NCI-H748 treated with DMSO at 0.1 percent for 48 hours (cell line): Measurements from ENCODE around the gene COL6A2.
"Not testable (repeated sequence)": the region's sequence is repeated elsewhere in the genome, so short reads cannot be mapped to it uniquely, and the experiment has no call there.

Source experiments
- DNase-seq: peaks from one replicate; lab custom pipeline; 2025; lab: John Stamatoyannopoulos, UW

COL6A2 gene

DNA sequence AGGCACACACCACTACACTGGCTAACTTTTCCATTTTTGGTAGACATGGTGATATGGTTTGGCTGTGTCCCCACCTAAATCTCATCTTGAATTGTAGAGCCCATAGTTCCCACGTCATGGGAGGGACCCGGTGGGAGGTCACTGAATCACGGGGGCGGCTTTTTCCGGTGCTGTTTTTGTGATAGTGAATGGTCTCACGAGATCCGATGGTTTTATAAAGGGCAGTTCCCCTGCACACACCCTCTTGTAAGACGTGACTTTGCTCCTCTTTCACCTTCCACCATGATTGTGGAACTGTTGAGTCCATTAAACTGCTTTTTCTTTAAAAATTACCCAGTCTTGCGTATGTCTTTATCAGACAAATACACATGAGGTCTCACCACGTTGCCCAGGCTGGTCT, 58.8 kb downstream of the COL6A2 start:
- DNase-seq: no peak

- DNase-seq: no peak
Measured at GRCh38 chr21:46157396-46157986, 59.6 kb downstream of the COL6A2 start.

GRCh38 chr21:46157987-46158451, 60.1 kb downstream of the COL6A2 start:
- no peak for DNase-seq

- no peak for DNase-seq
Measured at GRCh38 chr21:46158666-46159300, 60.9 kb downstream of the COL6A2 start.

- DNase-seq: no peak
Measured at GRCh38 chr21:46159390-46159789, 61.5 kb downstream of the COL6A2 start.

GRCh38 chr21:46159841-46160656, 62.1 kb downstream of the COL6A2 start:
- DNase-seq: no peak

- no peak for DNase-seq
Measured at GRCh38 chr21:46160657-46160906, 62.7 kb downstream of the COL6A2 start.

GRCh38 chr21:46160907-46161632, 63.2 kb downstream of the COL6A2 start:
- DNase-seq: no peak

GRCh38 chr21:46161633-46162592, 64.0 kb downstream of the COL6A2 start:
- no peak for DNase-seq

- no peak for DNase-seq
Measured at GRCh38 chr21:46163380-46163779, 65.5 kb downstream of the COL6A2 start.

GRCh38 chr21:46165098-46165497, 67.2 kb downstream of the COL6A2 start:
- no peak for DNase-seq

GRCh38 chr21:46168238-46168637, 70.3 kb downstream of the COL6A2 start:
- DNase-seq: no peak

DNA sequence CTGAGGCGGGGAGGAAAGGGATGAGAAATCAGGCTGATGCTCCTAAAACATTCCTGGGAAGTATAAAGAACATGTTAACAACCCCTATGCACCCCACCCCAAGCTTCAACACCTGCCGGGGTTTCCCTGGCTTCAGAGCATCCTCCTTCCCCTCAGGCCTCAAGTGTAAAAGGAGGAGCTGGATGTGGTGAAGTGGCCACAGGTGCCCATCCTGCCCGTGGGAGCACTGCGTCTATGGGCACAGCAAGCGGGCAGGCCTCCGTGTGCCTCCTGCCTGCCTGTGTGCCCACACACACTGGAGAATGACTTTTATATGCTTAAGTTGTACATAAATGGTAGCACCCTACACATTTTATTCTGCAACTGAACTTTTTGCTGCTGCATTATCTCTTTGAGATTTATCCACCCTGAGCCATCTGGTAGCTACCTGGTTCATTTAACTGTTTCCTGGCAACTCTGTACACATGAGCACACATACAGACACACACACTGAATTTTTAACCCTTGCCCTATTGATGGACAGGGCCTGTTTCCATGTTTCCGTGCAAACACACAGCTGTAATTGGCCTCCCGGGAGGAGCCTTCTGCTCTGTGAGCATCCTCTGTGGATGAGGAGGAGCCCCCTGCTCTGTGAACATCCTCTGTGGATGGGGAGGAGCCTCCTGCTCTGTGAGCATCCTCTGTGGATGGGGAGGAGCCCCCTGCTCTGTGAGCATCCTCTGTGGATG, 70.9 kb downstream of the COL6A2 start:
- no peak for DNase-seq

- not testable (repeated sequence) for DNase-seq
Measured at GRCh38 chr21:46170436-46171193, 72.7 kb downstream of the COL6A2 start.

DNA sequence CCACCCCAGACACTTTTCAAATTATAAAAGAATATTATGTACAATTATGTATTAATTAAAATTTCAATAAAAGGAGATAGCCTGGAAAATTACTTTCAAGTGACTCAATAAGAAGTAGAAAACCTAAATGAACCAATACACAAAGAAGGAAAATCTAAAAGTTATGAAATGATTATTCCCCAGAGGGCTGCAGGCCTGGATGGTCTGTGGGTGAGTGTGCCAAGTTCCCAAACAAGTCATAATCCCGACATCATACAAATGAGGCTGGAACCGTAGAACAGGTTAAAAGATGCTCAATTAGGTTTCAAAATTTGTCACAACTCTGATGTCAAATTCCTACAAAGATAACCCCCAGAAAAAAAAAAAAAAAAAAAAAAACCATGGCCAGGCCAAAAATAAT, 73.7 kb downstream of the COL6A2 start:
- DNase-seq: no peak

DNA sequence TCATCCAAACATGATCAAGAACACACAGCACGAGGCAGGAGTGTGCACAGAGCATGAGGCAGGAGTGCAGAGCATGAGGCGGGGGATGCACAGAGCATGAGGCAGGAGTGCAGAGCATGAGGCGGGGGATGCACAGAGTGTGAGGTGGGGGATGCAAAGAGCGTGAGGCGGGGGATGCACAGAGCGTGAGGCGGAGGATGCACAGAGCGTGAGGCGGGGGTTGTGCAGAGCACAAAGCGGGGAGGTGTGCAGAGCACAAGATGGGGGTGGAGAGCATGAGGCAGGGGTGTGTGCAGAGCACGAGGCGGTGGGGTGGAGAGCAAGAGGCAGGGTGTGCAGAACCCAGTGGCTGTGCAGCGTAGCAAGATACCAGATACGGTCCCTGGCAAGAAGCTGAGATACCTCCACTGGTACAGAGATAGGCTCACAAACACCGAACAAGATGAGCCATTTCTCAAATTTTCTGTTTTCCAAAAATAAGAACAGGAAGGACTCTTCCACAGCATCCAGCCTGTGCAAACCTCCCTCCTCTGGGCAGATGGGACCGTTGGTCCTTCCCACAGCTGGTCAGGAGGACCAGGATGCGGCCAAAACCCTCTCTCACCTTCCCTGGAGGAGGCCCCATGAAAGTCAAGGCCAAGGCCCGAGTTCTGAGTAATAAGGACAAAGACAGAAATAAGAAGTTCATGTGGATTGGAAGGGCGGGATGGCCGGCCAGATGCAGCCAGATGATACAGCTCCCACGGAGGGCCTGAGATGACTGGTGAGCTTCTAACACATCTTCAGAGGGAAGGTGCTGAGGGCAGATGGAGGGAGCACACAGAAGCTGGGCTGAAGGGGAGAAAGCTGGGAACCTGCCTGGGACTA, 74.3 kb downstream of the COL6A2 start:
- no peak for DNase-seq

- no peak for DNase-seq
Measured at GRCh38 chr21:46172863-46173528, 75.1 kb downstream of the COL6A2 start.

GRCh38 chr21:46173573-46173972, 75.7 kb downstream of the COL6A2 start:
- no peak for DNase-seq
